ENCODE results near the gene HNF1B. TPM values are rescaled to one million over a fixed set of nuclear protein-coding genes. Genes with fewer than 3 reads are reported as not detected.

The HNF1B gene
- total RNA-seq, 3 donors from 2014 or later (not counting 1 experiment from before 2014, with no cell fraction given): not detected

DNA sequence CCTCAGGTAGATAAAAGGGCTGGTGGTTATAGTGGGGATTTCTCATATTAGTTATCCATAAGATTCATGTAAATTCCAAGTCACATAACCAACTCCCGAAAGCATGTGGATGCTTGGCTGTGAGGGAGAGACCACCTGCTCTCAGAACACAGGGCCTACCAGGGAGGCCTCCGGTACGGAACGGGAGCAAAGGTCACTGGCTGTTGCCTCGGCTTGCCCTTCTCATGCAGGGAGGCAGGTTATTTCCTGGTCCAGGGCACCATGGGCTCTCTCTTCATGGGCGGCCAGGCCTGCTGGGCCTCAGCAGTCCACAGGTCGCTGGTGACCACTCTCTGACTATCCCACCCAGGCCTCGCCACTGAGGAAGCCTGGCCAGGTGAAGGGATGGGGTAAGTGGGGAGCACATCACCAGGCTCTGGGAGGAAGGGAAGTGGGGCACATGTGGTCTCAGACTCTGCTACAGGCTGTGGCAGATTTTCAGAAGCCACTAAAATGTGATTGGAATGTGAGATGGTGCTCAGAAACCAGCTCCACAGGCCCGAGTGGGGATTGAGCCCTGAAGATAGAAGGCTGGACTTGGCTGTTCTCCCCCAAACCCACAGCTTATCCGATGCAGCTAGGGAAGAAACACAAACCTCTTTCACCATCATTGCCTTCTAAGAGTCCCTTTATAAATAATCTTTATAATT, 45.4 kb downstream of the HNF1B start:
- ATAC-seq (no peak), DNase-seq (no peak)
- H3K27me3 ChIP-seq (ENCODE audit: control insufficient read depth, insufficient read depth, low read length): no peaks in the 10 kb centered on the region
- peaks cover 6% of the 10 kb centered on the region for H3K9me3 ChIP-seq (ENCODE audit: control insufficient read depth, insufficient read depth, low read length)
- no peak overlapping the region for H3K4me3 ChIP-seq (ENCODE audit: low read length)
- TF ChIP-seq, protein P1, sequence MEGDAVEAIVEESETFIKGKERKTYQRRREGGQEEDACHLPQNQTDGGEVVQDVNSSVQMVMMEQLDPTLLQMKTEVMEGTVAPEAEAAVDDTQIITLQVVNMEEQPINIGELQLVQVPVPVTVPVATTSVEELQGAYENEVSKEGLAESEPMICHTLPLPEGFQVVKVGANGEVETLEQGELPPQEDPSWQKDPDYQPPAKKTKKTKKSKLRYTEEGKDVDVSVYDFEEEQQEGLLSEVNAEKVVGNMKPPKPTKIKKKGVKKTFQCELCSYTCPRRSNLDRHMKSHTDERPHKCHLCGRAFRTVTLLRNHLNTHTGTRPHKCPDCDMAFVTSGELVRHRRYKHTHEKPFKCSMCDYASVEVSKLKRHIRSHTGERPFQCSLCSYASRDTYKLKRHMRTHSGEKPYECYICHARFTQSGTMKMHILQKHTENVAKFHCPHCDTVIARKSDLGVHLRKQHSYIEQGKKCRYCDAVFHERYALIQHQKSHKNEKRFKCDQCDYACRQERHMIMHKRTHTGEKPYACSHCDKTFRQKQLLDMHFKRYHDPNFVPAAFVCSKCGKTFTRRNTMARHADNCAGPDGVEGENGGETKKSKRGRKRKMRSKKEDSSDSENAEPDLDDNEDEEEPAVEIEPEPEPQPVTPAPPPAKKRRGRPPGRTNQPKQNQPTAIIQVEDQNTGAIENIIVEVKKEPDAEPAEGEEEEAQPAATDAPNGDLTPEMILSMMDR (IDR thresholded peaks at IDR 0.05): no peak
- Mint-ChIP-seq H3K36me3 (no peaks in the 10 kb centered on the region), H3K27ac (no peak overlapping the region), H3K27me3 (ENCODE audit: low read depth in 2 of 2) (peaks cover 17 to 29% of the 10 kb centered on the region in 2 donors), H3K4me1 (peaks cover 5 to 7% of the 10 kb centered on the region in 2 donors), H3K4me3 (no peak overlapping the region), H3K9me3 (no peaks in the 10 kb centered on the region)
- no peak overlapping the region for H3K27ac ChIP-seq (ENCODE audit: low read length)
- intact Hi-C loops (cut with micrococcal nuclease): no loop called here
- H3K4me1 ChIP-seq (ENCODE audit: control insufficient read depth, insufficient read depth, low read length): no peaks in the 10 kb centered on the region
- 88% methylated on average over 10 of the region's 10 CpGs for WGBS (ENCODE audit: insufficient coverage)
- no peaks in the 10 kb centered on the region for H3K36me3 ChIP-seq (ENCODE audit: control insufficient read depth, insufficient read depth, low read length)

DNA sequence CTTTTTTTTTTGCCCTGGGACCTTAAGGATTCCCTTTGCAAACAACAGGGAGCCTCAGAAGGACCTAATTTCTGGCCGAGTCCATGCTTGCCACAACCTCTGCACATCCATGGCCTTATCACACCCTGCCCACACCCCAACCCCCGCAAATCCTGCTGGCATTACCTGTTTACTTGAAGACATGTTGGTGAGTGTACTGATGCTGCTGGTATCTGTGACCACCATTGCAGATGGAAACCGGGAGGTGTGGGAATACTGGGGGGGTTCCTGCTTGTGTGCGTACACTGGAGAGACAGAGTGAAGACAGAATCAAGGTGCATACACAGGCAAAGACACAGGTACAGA, 46.0 kb downstream of the HNF1B start:
- no peak overlapping the region for H3K27ac Mint-ChIP-seq
- H3K9me3 Mint-ChIP-seq: no peaks in the 10 kb centered on the region
- H3K4me1 Mint-ChIP-seq: peaks cover 5 to 7% of the 10 kb centered on the region in 2 donors
- TF ChIP-seq, protein P1 (IDR thresholded peaks at IDR 0.05): no peak
- Histone ChIP-seq H3K27ac (ENCODE audit: low read length) (no peak overlapping the region), H3K27me3 (ENCODE audit: control insufficient read depth, insufficient read depth, low read length) (no peaks in the 10 kb centered on the region), H3K9me3 (ENCODE audit: control insufficient read depth, insufficient read depth, low read length) (peaks cover 6% of the 10 kb centered on the region), H3K36me3 (ENCODE audit: control insufficient read depth, insufficient read depth, low read length) (no peaks in the 10 kb centered on the region), H3K4me3 (ENCODE audit: low read length) (no peak overlapping the region), H3K4me1 (ENCODE audit: control insufficient read depth, insufficient read depth, low read length) (no peaks in the 10 kb centered on the region)
- ATAC-seq (no peak), DNase-seq (no peak)
- peaks cover 17 to 23% of the 10 kb centered on the region in 2 donors for H3K27me3 Mint-ChIP-seq (ENCODE audit: low read depth in 2 of 2)
- no peak overlapping the region for H3K4me3 Mint-ChIP-seq
- H3K36me3 Mint-ChIP-seq: no peaks in the 10 kb centered on the region
- intact Hi-C loops (cut with micrococcal nuclease): no loop called here
- 86% methylated on average over 2 of the region's 4 CpGs for WGBS (ENCODE audit: insufficient coverage)

DNA sequence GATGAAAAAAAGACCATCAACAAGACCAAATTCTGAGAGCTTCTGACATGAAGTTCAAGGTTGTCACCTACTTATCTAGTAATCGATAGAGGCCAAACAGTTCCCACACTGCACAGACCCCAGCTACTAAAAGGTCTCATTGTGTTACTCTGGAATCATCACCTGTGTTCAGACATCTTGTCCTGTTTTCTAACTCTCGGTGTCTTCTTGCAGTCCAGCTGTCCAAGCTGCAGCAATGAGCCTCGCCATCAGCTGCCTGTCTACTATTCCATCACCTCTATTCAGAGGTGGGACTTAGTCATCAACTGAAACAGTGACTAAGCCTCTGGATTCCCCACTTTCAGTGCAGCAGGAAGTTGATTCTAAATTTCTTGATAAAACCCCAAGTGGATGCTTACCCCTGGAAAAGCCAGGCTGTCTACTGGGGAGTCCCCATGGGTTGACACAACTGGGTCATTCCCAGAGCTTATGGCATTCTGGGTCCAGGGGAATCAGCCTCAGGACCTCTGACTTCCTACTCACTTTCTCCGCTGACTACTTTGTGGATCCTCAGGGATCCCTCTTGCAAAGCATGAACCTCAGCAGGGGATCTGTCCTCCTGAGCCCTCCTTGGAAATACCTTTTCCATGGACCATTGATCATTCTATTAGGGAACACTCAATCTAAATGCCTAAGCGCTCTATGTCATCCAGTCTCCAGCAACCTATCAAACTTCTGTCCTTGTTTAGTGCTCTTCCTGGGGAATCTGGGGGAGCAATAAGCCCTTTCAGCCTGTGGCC, 46.5 kb downstream of the HNF1B start:
- Mint-ChIP-seq H3K4me3 (no peak overlapping the region), H3K36me3 (no peaks in the 10 kb centered on the region), H3K4me1 (peaks cover 5 to 7% of the 10 kb centered on the region in 2 donors), H3K27me3 (ENCODE audit: low read depth in 2 of 2) (peaks cover 14 to 23% of the 10 kb centered on the region in 2 donors), H3K9me3 (no peaks in the 10 kb centered on the region), H3K27ac (no peak overlapping the region)
- DNase-seq (no peak), ATAC-seq (no peak)
- Histone ChIP-seq H3K27ac (ENCODE audit: low read length) (no peak overlapping the region), H3K27me3 (ENCODE audit: control insufficient read depth, insufficient read depth, low read length) (no peaks in the 10 kb centered on the region), H3K4me1 (ENCODE audit: control insufficient read depth, insufficient read depth, low read length) (no peaks in the 10 kb centered on the region), H3K9me3 (ENCODE audit: control insufficient read depth, insufficient read depth, low read length) (peaks cover 6% of the 10 kb centered on the region), H3K36me3 (ENCODE audit: control insufficient read depth, insufficient read depth, low read length) (no peaks in the 10 kb centered on the region), H3K4me3 (ENCODE audit: low read length) (no peak overlapping the region)
- intact Hi-C loops (cut with micrococcal nuclease): no loop called here
- 73% methylated on average over 5 of the region's 5 CpGs for WGBS (ENCODE audit: insufficient coverage)
- TF ChIP-seq, protein P1 (IDR thresholded peaks at IDR 0.05): no peak

All from natural killer cell (primary cell).